ENCODE results near the gene ASAP2.

Gene ASAP2

DNA sequence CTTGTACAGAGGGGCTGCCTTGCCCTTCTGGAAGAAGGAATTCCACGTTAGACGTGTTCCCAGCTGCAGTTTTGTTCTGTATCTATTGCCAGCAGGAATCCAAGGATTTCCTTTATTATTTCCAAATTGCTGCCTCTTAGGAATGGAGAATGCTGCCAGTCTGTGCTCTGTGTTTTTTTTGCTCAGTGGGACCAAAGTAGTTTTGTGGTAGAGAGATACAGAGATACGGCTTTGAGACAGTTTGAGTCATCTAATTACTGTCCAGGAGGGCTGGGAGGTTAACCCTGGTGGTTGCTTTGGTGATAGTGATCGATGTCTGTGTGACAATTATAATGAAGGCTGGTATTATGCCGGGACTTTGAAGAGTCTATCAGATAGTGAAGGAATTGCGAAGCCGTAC lies 26.3 kb downstream of the ASAP2 start:
- TF ChIP-seq SPI1 (IDR thresholded peaks at IDR 0.05; ENCODE audit: borderline replicate concordance, low read depth) = no peak
- TF ChIP-seq GABPA (IDR thresholded peaks at IDR 0.05; ENCODE audit: low read depth) = no peak
- TF ChIP-seq, protein P1, sequence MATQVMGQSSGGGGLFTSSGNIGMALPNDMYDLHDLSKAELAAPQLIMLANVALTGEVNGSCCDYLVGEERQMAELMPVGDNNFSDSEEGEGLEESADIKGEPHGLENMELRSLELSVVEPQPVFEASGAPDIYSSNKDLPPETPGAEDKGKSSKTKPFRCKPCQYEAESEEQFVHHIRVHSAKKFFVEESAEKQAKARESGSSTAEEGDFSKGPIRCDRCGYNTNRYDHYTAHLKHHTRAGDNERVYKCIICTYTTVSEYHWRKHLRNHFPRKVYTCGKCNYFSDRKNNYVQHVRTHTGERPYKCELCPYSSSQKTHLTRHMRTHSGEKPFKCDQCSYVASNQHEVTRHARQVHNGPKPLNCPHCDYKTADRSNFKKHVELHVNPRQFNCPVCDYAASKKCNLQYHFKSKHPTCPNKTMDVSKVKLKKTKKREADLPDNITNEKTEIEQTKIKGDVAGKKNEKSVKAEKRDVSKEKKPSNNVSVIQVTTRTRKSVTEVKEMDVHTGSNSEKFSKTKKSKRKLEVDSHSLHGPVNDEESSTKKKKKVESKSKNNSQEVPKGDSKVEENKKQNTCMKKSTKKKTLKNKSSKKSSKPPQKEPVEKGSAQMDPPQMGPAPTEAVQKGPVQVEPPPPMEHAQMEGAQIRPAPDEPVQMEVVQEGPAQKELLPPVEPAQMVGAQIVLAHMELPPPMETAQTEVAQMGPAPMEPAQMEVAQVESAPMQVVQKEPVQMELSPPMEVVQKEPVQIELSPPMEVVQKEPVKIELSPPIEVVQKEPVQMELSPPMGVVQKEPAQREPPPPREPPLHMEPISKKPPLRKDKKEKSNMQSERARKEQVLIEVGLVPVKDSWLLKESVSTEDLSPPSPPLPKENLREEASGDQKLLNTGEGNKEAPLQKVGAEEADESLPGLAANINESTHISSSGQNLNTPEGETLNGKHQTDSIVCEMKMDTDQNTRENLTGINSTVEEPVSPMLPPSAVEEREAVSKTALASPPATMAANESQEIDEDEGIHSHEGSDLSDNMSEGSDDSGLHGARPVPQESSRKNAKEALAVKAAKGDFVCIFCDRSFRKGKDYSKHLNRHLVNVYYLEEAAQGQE (IDR thresholded peaks at IDR 0.05; ENCODE audit: insufficient replicate concordance, low read depth) = no peak
- no peak for TF ChIP-seq POLR2AphosphoS5 (IDR thresholded peaks at IDR 0.05; ENCODE audit: low read depth)
- TF ChIP-seq, protein P2, sequence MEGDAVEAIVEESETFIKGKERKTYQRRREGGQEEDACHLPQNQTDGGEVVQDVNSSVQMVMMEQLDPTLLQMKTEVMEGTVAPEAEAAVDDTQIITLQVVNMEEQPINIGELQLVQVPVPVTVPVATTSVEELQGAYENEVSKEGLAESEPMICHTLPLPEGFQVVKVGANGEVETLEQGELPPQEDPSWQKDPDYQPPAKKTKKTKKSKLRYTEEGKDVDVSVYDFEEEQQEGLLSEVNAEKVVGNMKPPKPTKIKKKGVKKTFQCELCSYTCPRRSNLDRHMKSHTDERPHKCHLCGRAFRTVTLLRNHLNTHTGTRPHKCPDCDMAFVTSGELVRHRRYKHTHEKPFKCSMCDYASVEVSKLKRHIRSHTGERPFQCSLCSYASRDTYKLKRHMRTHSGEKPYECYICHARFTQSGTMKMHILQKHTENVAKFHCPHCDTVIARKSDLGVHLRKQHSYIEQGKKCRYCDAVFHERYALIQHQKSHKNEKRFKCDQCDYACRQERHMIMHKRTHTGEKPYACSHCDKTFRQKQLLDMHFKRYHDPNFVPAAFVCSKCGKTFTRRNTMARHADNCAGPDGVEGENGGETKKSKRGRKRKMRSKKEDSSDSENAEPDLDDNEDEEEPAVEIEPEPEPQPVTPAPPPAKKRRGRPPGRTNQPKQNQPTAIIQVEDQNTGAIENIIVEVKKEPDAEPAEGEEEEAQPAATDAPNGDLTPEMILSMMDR (IDR thresholded peaks at IDR 0.05; ENCODE audit: insufficient read depth, low read length) = no peak
- H3K27me3 ChIP-seq (ENCODE audit: insufficient read depth, poor library complexity, severe bottlenecking) = peaks cover 15% of the 10 kb centered on the region
- H3K27ac ChIP-seq (replicated peaks) = no peak overlapping the region

DNA sequence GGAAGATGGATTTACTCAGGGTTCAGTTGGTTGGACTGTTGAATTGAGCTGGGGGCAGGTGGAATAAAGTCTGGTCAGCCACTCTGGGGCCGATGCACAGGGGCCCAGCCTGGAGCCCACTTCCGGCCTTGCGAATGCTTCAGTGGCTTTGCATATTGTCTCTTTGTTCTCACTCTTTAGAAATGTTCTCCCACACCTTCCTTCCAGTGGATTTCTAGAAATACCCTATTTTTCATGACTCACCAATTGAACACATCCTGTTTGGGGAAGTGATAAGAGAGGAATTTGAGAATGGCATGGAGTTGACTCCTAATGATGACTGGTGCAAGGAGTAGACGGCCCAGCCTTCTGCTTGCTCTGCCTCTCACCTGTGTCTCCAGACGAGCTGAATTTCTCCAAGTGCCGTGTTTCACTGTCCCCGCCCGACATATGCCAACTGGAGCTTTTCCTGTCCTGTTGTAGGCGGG lies 28.1 kb downstream of the ASAP2 start:
- peaks cover 13% of the 10 kb centered on the region for H3K27me3 ChIP-seq (ENCODE audit: insufficient read depth, poor library complexity, severe bottlenecking)
- H3K27ac ChIP-seq (replicated peaks) = no peak overlapping the region
- TF ChIP-seq, protein P2 (IDR thresholded peaks at IDR 0.05; ENCODE audit: insufficient read depth, low read length) = no peak
- TF ChIP-seq GABPA (IDR thresholded peaks at IDR 0.05; ENCODE audit: low read depth) = no peak
- no peak for TF ChIP-seq POLR2AphosphoS5 (IDR thresholded peaks at IDR 0.05; ENCODE audit: low read depth)
- TF ChIP-seq, protein P1 (IDR thresholded peaks at IDR 0.05; ENCODE audit: insufficient replicate concordance, low read depth) = no peak
- TF ChIP-seq SPI1 (IDR thresholded peaks at IDR 0.05; ENCODE audit: borderline replicate concordance, low read depth) = no peak
- no peak overlapping the region for H3K4me3 ChIP-seq (replicated peaks; ENCODE audit: insufficient read depth, low read length)
- no peak for DNase-seq (ENCODE audit: low read depth in 1 of 2, low spot score in 1 of 2)

More for the DNA sequence above, 26.3 kb downstream of the ASAP2 start:
- DNase-seq (ENCODE audit: low read depth in 1 of 2, low spot score in 1 of 2) = no peak
- H3K4me3 ChIP-seq (replicated peaks; ENCODE audit: insufficient read depth, low read length) = no peak overlapping the region

DNA sequence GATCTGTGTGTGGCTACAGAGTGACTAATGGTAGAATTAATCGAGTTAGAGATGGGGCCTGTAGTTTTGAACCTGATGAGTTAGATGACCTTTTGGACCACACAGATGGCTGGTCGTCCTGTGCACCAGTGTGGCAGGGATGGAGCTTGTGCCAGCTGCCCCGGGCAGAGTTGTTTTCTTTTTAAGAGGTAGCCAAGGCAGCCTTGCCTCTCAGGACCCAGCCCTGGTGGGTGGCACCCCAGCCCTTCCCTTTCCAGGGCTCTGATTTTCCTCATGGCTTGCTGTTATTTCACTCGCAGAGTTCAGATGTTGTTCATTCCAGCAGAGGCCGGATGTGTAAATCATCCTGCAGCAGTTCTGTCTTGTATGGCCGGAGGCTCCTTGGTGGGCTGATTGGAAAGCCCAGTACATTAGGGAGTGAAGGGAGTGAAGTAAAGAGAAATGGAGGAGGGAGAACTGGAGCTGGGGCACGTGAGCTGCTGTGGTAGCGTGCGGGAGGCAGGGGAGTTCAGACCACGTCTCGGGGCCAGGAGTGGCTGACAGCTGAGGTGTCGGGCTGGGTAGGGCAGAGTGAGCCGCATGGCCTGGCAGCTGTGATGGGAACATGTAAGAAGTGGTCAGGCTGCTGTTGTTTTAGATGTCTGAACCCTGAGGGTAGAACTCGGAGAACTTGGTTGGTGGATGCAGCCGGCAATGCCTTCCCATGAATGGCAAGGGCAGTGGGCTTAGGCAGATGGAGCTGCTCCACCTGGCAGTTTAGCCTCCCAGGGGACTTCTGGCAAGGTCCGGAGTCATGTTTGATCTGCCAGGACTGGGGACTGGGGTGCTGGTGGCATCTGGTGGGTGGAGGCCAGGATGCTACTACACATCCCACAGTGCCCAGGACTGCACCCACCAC lies 28.8 kb downstream of the ASAP2 start:
- H3K27ac ChIP-seq (replicated peaks) = no peak overlapping the region
- no peak overlapping the region for H3K4me3 ChIP-seq (replicated peaks; ENCODE audit: insufficient read depth, low read length)
- no peak for DNase-seq (ENCODE audit: low read depth in 1 of 2, low spot score in 1 of 2)
- no peak for TF ChIP-seq POLR2AphosphoS5 (IDR thresholded peaks at IDR 0.05; ENCODE audit: low read depth)
- TF ChIP-seq, protein P2 (IDR thresholded peaks at IDR 0.05; ENCODE audit: insufficient read depth, low read length) = no peak
- H3K27me3 ChIP-seq (ENCODE audit: insufficient read depth, poor library complexity, severe bottlenecking) = peaks cover 13% of the 10 kb centered on the region
